HL-60/S4 (cell line): ENCODE results near the gene ANKRD13D.

Experiments used
- in situ Hi-C: fragments of 300-500 bp; cut with MboI; formaldehyde crosslinking; loops from 2 replicates; pipeline ENCODE4 v1.14.3; 2022; ENCODE audit warnings: low sequenced_read_pairs

The ANKRD13D gene

GRCh38 chr11:67285541-67286498 lies 3.3 kb upstream of the ANKRD13D start:
- in situ Hi-C loops = no loop called here

GRCh38 chr11:67286621-67287333 lies 2.3 kb upstream of the ANKRD13D start:
- in situ Hi-C loops = no loop called here

GRCh38 chr11:67287355-67288197 lies 1.5 kb upstream of the ANKRD13D start:
- in situ Hi-C loops = no loop called here

GRCh38 chr11:67288198-67288451 lies 978 bp upstream of the ANKRD13D start:
- in situ Hi-C loops = no loop called here

GRCh38 chr11:67288452-67289225 lies 464 bp upstream of the ANKRD13D start:
- in situ Hi-C loops = no loop called here

GRCh38 chr11:67289651-67290479 lies 762 bp downstream of the ANKRD13D start:
- in situ Hi-C loops = no loop called here

GRCh38 chr11:67290801-67291200 lies 1.7 kb downstream of the ANKRD13D start:
- in situ Hi-C loops = no loop called here

GRCh38 chr11:67291481-67292381 lies 2.6 kb downstream of the ANKRD13D start:
- in situ Hi-C loops = no loop called here

GRCh38 chr11:67292671-67293070 lies 3.6 kb downstream of the ANKRD13D start:
- in situ Hi-C loops = no loop called here

GRCh38 chr11:67293090-67293489 lies 4.0 kb downstream of the ANKRD13D start:
- in situ Hi-C loops = no loop called here

GRCh38 chr11:67295846-67296245 lies 6.7 kb downstream of the ANKRD13D start:
- in situ Hi-C loops = no loop called here

GRCh38 chr11:67298786-67299185 lies 9.7 kb downstream of the ANKRD13D start:
- in situ Hi-C loops = no loop called here

GRCh38 chr11:67299471-67300191 lies 10.5 kb downstream of the ANKRD13D start:
- in situ Hi-C loops = no loop called here

- in situ Hi-C loops = no loop called here
Observed at GRCh38 chr11:67300256-67300755, 11.2 kb downstream of the ANKRD13D start.

GRCh38 chr11:67300756-67301312 lies 11.7 kb downstream of the ANKRD13D start:
- in situ Hi-C loops = no loop called here

GRCh38 chr11:67301313-67301921 lies 12.3 kb downstream of the ANKRD13D start:
- in situ Hi-C loops = no loop called here

GRCh38 chr11:67301951-67302516 lies 12.9 kb downstream of the ANKRD13D start:
- in situ Hi-C loops = no loop called here
